Mesendoderm (in vitro differentiated cells): ENCODE data around the gene PHLDA2.

Source experiments
- DNase-seq: peaks from one replicate; pipeline ENCODE4 v3.0.0; 2013
- H2AK5ac ChIP-seq: 2 replicates; pipeline ENCODE4 v1.6.1; 2013; ENCODE audit warnings: low read length, inconsistent platforms
- H2BK120ac ChIP-seq: 2 replicates; pipeline ENCODE4 v1.6.1; 2013; ENCODE audit warnings: low read depth, mild to moderate bottlenecking, low read length, moderate library complexity, mixed read lengths
- H2BK15ac ChIP-seq: replicated peaks from 2 replicates; pipeline ENCODE4 v1.6.1; 2013; ENCODE audit warnings: low read depth, mild to moderate bottlenecking, moderate library complexity
- H2BK5ac ChIP-seq: 2 replicates; pipeline ENCODE4 v1.6.1; 2013; ENCODE audit warnings: low read length, inconsistent platforms
- H3K18ac ChIP-seq: 2 replicates; pipeline ENCODE4 v1.6.1; 2013; ENCODE audit warnings: mild to moderate bottlenecking, low read length, mixed read lengths
- H3K23ac ChIP-seq: one replicate; pipeline ENCODE4 v1.6.1; 2013; ENCODE audit warnings: low read length
- H3K27ac ChIP-seq: 2 replicates; pipeline ENCODE4 v1.5.1; 2013; ENCODE audit warnings: low read depth, mild to moderate bottlenecking, inconsistent platforms, low read length, moderate library complexity
- H3K27me3 ChIP-seq: 2 replicates; pipeline ENCODE4 v1.6.1; 2013; ENCODE audit warnings: low read length, control low read depth, mild to moderate bottlenecking, inconsistent platforms; ENCODE audit not compliant: insufficient read depth, poor library complexity
- H3K36me3 ChIP-seq: 2 replicates; pipeline ENCODE4 v1.6.1; 2013; ENCODE audit warnings: low read length, inconsistent platforms; ENCODE audit not compliant: control insufficient read depth, insufficient read depth
- H3K4ac ChIP-seq: one replicate; pipeline ENCODE4 v1.6.1; 2013; ENCODE audit warnings: low read depth, mild to moderate bottlenecking, low read length, moderate library complexity
- H3K4me1 ChIP-seq: 2 replicates; pipeline ENCODE4 v1.6.1; 2013; ENCODE audit warnings: low read depth, low read length, inconsistent platforms; ENCODE audit not compliant: control insufficient read depth
- H3K4me2 ChIP-seq: 2 replicates; pipeline ENCODE4 v1.6.1; 2013; ENCODE audit warnings: low read length
- H3K4me3 ChIP-seq: 2 replicates; pipeline ENCODE4 v1.5.1; 2013; ENCODE audit warnings: mild to moderate bottlenecking, low read length
- H3K56ac ChIP-seq: one replicate; pipeline ENCODE4 v1.6.1; 2013; ENCODE audit warnings: low read length
- H3K79me1 ChIP-seq: 2 replicates; pipeline ENCODE4 v1.6.1; 2013; ENCODE audit warnings: low read length, inconsistent platforms
- H3K79me2 ChIP-seq: 2 replicates; pipeline ENCODE4 v1.6.1; 2013; ENCODE audit warnings: mild to moderate bottlenecking, low read length; ENCODE audit not compliant: control insufficient read depth, insufficient read depth
- H3K9ac ChIP-seq: 2 replicates; pipeline ENCODE4 v1.6.1; 2013; ENCODE audit warnings: low read length, inconsistent platforms
- H4K5ac ChIP-seq: one replicate; pipeline ENCODE4 v1.6.1; 2013; ENCODE audit warnings: low read length
- H4K8ac ChIP-seq: one replicate; pipeline ENCODE4 v1.6.1; 2013; ENCODE audit warnings: low read depth, mild to moderate bottlenecking, control low read depth, low read length, moderate library complexity
- WGBS: extraction: QIAGEN DNeasy Blood & Tissue Kit; methylation state at CpG from one replicate; pipeline ENCODE4 v1.1.7; 2013; ENCODE audit warnings: low lambda C conversion rate, missing lambda C conversion rate; ENCODE audit not compliant: insufficient coverage; ENCODE audit errors: extremely low coverage; 5-methylcytosine and 5-hydroxymethylcytosine counted together

Gene PHLDA2

DNA sequence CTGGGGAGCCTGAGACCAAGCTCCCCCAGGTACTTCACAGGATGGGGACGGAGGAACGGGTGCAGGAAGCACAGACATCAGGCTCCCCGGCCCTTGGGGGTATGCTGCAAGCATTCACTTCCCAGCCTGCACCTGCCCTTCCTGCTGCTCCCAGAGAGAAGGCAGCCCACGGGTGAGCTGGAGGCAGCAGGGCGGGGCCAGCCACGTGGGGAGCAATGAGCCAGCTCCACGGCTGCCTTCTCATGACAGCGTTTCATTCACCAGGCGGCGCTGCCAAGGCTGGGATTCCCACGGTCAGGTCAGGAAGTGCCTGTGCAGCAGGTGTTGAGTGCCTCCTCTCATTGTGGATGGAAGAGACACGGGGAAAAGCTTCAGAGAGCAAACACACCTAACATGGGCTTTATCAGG is 14.5 kb upstream of the PHLDA2 start:
- Histone ChIP-seq H3K79me2 (no peaks in the 10 kb centered on the region), H3K4me2 (no peak overlapping the region), H3K4ac (no peak overlapping the region), H2BK5ac (no peak overlapping the region), H2BK120ac (no peak overlapping the region), H3K36me3 (peaks cover 6% of the 10 kb centered on the region), H3K79me1 (peaks cover 2% of the 10 kb centered on the region), H3K18ac (no peak overlapping the region), H3K4me3 (no peak overlapping the region), H3K9ac (no peak overlapping the region), H3K27me3 (no peaks in the 10 kb centered on the region), H3K56ac (no peak overlapping the region), H3K27ac (no peak overlapping the region), H3K23ac (no peak overlapping the region), H2BK15ac (no peak overlapping the region), H4K5ac (no peak overlapping the region), H4K8ac (no peak overlapping the region), H2AK5ac (no peak overlapping the region), H3K4me1 (peaks cover 3% of the 10 kb centered on the region)
- no peak for DNase-seq
- WGBS, result no CpG with 5 or more reads among the region's 12 CpGs

- Histone ChIP-seq H3K27ac (no peak overlapping the region), H3K23ac (no peak overlapping the region), H2BK5ac (no peak overlapping the region), H3K56ac (no peak overlapping the region), H3K4me1 (peaks cover 3% of the 10 kb centered on the region), H3K36me3 (peaks cover 4% of the 10 kb centered on the region), H3K27me3 (no peaks in the 10 kb centered on the region), H3K9ac (no peak overlapping the region), H2BK15ac (no peak overlapping the region), H3K4ac (no peak overlapping the region), H3K4me3 (no peak overlapping the region), H3K79me2 (no peaks in the 10 kb centered on the region), H3K18ac (no peak overlapping the region), H4K5ac (no peak overlapping the region), H3K79me1 (peaks cover 1% of the 10 kb centered on the region), H2AK5ac (no peak overlapping the region), H3K4me2 (no peak overlapping the region), H4K8ac (no peak overlapping the region), H2BK120ac (no peak overlapping the region)
- no CpG with 5 or more reads among the region's 15 CpGs for WGBS
- DNase-seq, result no peak
These were observed 13.9 kb upstream of the PHLDA2 start for GRCh38 chr11:2942872-2943710.

DNA sequence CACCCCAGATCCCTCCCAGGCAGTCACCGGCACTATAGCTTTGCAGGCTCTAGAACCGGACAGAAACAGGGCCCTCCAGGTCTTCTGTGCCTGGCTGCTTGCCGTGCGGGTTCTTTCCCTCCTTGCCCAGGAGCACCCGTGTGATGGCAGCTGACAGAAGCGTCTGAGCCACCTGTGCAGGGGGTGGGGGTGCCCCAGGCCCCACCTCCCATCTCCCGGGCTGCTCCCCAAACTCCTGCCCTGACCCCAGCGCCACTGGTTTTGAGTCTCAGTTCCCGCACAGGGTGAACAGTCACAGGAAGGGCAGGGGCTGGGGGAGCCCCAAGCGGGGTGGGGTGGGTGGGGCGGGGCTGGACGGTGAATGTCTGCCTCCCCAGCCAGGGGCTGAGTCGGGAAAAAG is 13.2 kb upstream of the PHLDA2 start:
- H2BK120ac ChIP-seq, result no peak overlapping the region
- no peaks in the 10 kb centered on the region for H3K79me2 ChIP-seq
- peaks cover 4% of the 10 kb centered on the region for H3K36me3 ChIP-seq
- H3K9ac ChIP-seq, result no peak overlapping the region
- H3K27ac ChIP-seq, result no peak overlapping the region
- H3K4me1 ChIP-seq, result peaks cover 3% of the 10 kb centered on the region
- H4K8ac ChIP-seq, result no peak overlapping the region
- DNase-seq, result no peak
- no CpG with 5 or more reads among the region's 13 CpGs for WGBS
- H3K56ac ChIP-seq, result no peak overlapping the region
- no peak overlapping the region for H4K5ac ChIP-seq
- H3K4me3 ChIP-seq, result no peak overlapping the region
- H2BK15ac ChIP-seq, result no peak overlapping the region
- no peak overlapping the region for H3K18ac ChIP-seq
- no peaks in the 10 kb centered on the region for H3K27me3 ChIP-seq
- H2BK5ac ChIP-seq, result no peak overlapping the region
- H3K23ac ChIP-seq, result no peak overlapping the region
- no peak overlapping the region for H3K4ac ChIP-seq
- peaks cover 1% of the 10 kb centered on the region for H3K79me1 ChIP-seq
- H3K4me2 ChIP-seq, result no peak overlapping the region
- no peak overlapping the region for H2AK5ac ChIP-seq

DNA sequence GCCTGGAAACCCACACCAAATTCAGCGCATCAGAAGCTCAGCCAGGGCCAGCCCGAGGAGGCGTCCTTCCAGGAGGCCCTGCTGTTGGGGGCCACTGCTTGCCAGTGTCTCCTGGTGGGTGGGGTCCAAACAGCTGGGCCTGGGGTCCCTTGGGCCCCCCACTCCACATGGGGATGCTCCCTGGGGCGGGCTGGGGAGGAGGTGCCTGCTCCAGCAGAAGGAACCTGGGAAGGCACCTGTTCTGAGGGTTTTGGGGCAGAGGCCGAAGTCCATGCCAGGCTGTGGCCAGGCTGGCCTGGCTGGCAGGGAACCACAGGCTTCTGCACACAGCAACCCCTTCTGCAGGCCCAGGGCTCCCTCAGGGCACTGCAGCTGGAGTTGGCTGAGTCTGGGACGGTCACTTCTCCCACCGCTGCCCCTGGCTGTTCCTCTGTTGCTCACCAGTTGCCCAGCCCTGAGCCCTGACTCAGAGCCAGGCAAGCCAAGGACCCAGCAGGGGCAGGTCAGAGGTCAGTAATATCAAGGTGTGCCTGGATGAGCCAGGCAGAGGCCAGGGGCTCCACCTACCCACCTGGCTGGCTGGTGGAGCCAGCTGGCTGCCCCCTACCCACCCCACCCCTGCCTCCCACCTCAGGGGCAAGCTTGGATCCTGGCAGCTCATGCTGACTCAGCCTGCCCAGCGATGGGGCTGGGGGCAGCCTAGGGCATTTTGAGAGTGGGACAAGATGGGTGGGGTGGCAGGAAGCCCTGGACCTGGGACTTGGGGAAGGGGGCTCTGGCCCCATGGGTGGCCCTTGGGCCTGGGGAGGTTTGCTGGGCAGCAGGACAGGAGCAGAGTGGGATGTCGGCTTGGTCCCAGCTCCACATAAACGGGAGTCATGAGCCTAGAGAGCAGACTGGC is 12.0 kb upstream of the PHLDA2 start:
- Histone ChIP-seq H3K9ac (no peak overlapping the region), H3K56ac (no peak overlapping the region), H2AK5ac (no peak overlapping the region), H2BK120ac (no peak overlapping the region), H3K79me2 (no peaks in the 10 kb centered on the region), H3K36me3 (peaks cover 4% of the 10 kb centered on the region), H3K4me2 (no peak overlapping the region), H2BK15ac (no peak overlapping the region), H4K8ac (no peak overlapping the region), H3K4me3 (no peak overlapping the region), H2BK5ac (no peak overlapping the region), H3K27ac (no peak overlapping the region), H3K79me1 (peaks cover 1% of the 10 kb centered on the region), H3K27me3 (no peaks in the 10 kb centered on the region), H3K4me1 (peaks cover 2% of the 10 kb centered on the region), H3K23ac (no peak overlapping the region), H3K4ac (no peak overlapping the region), H4K5ac (no peak overlapping the region), H3K18ac (no peak overlapping the region)
- DNase-seq, result no peak
- no CpG with 5 or more reads among the region's 10 CpGs for WGBS

- Histone ChIP-seq H3K4me1 (no peaks in the 10 kb centered on the region), H3K79me1 (peaks cover 1% of the 10 kb centered on the region), H3K27ac (no peak overlapping the region), H3K18ac (no peak overlapping the region), H3K36me3 (peaks cover 4% of the 10 kb centered on the region), H2BK5ac (no peak overlapping the region), H3K4me3 (no peak overlapping the region), H2AK5ac (no peak overlapping the region), H2BK120ac (no peak overlapping the region), H3K79me2 (no peaks in the 10 kb centered on the region), H3K4ac (no peak overlapping the region), H3K23ac (no peak overlapping the region), H4K8ac (no peak overlapping the region), H3K27me3 (no peaks in the 10 kb centered on the region), H3K4me2 (no peak overlapping the region), H3K9ac (no peak overlapping the region), H4K5ac (no peak overlapping the region), H2BK15ac (no peak overlapping the region), H3K56ac (no peak overlapping the region)
- whole genome bisulfite sequencing, result no CpG with 5 or more reads among the region's 16 CpGs
- DNase-seq, result no peak
These were observed 11.1 kb upstream of the PHLDA2 start for GRCh38 chr11:2940147-2940920.
